DOHH2 (cell line): ENCODE results near the gene PRDM15.

Experiments
- H3F3A ChIP-seq: fragments of 200-600 bp; sonication (generic), shearing (Covaris generic); 2 replicates; pipeline ENCODE4 v1.6.0; 2016; ENCODE audit warnings: antibody characterized with exemption, mild to moderate bottlenecking; ENCODE audit not compliant: control insufficient read depth, insufficient read depth
- H3K27ac ChIP-seq: fragments of 200-600 bp; sonication (generic); 2 replicates; pipeline ENCODE4 v1.5.1; 2014; ENCODE audit warnings: low read depth, mild to moderate bottlenecking, low read length, moderate library complexity
- H3K27me3 ChIP-seq: fragments of 200-600 bp; sonication (generic); 2 replicates; pipeline ENCODE4 v1.6.1; 2014; ENCODE audit warnings: mild to moderate bottlenecking, low read length, mixed read lengths; ENCODE audit not compliant: control insufficient read depth
- H3K36me3 ChIP-seq: fragments of 200-600 bp; sonication (generic); 2 replicates; pipeline ENCODE4 v1.6.1; 2014; ENCODE audit warnings: mild to moderate bottlenecking, low read length, moderate library complexity, mixed read lengths; ENCODE audit not compliant: control insufficient read depth
- H3K4me1 ChIP-seq: fragments of 200-600 bp; sonication (generic); 2 replicates; pipeline ENCODE4 v1.6.1; 2014; ENCODE audit warnings: mild to moderate bottlenecking, low read length, mixed read lengths; ENCODE audit not compliant: control insufficient read depth
- H3K4me2 ChIP-seq: fragments of 200-600 bp; sonication (generic); 2 replicates; pipeline ENCODE4 v1.6.0; 2014; ENCODE audit warnings: mild to moderate bottlenecking, low read length, moderate library complexity
- H3K4me3 ChIP-seq: fragments of 200-600 bp; sonication (generic); 2 replicates; pipeline ENCODE4 v1.5.1; 2014; ENCODE audit warnings: mild to moderate bottlenecking, low read length, mixed read lengths
- H3K79me2 ChIP-seq: fragments of 200-600 bp; sonication (generic); 2 replicates; pipeline ENCODE4 v1.6.1; 2014; ENCODE audit warnings: mild to moderate bottlenecking, low read length, mixed read lengths; ENCODE audit not compliant: control insufficient read depth
- H3K9me2 ChIP-seq: fragments of 200-600 bp; sonication (generic); replicated peaks from 2 replicates; pipeline ENCODE4 v1.6.1; 2014; ENCODE audit warnings: mild to moderate bottlenecking, low read length, mixed read lengths; ENCODE audit not compliant: control insufficient read depth
- H3K9me3 ChIP-seq: fragments of 200-600 bp; sonication (generic); 2 replicates; pipeline ENCODE4 v1.6.1; 2014; ENCODE audit warnings: antibody characterized with exemption, low read length, mixed read lengths; ENCODE audit not compliant: control insufficient read depth, insufficient read depth
- H4K20me1 ChIP-seq: fragments of 200-600 bp; sonication (generic); 2 replicates; pipeline ENCODE4 v1.6.0; 2014; ENCODE audit warnings: low read depth, mild to moderate bottlenecking, antibody characterized with exemption, low read length, moderate library complexity; ENCODE audit not compliant: control insufficient read depth, insufficient read depth
- EZH2phosphoT487 ChIP-seq: fragments of 200-600 bp; sonication (generic); IDR thresholded peaks from 2 replicates; pipeline ENCODE4 v1.6.1; 2017; ENCODE audit warnings: borderline replicate concordance, mild to moderate bottlenecking, antibody characterized with exemption, low read length, moderate library complexity, mixed read lengths
- TF ChIP-seq, protein P1 (sequence below): fragments of 200-600 bp; sonication (generic); IDR thresholded peaks from one replicate; pipeline ENCODE4 v1.5.1; 2014; ENCODE audit warnings: antibody characterized with exemption, mild to moderate bottlenecking, low read depth, low read length; ENCODE audit not compliant: poor library complexity, severe bottlenecking

PRDM15 gene

DNA sequence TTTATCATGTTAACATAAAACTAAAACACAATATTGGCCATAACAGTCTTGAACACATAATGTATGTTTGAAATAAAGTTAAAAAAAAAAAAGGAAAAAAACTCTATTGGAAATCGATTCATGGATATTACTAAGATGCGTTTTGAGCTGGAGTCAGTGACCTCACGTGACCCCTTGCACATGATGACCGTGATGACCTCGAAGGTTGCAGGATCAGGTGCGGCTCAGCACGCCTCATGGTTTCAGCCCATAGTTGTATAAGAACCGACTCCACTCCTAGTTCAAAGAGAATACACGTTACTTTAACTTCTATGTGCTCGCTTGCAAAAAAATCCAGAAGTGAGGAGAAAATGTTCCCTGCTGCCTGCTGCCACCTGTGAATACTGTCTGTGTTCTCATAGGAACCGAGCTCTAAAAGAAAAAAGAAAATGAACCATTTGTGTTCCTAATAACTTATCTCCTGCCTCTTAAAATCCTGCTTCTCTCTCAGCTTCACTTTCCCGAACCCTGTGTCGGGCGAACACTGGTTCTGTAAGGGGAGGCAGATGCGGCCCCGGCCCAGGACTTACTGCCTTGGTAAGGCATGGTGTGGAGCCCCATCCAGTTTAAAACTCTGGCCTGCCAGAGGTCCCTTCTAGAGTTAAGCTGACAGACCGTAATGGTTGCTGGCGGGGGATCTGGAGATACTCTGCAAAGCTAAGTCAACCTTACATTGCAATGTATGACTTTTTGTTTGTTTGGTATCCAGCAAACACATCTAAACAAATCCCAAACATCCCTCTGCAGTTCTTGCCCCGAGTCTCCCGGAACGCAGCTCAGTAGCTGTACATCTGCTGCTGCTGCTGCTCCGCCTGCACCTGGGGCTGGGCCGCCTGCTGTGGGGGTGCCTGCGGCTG is 78.5 kb downstream of the PRDM15 start:
- H3K79me2 ChIP-seq = peaks cover 8% of the 10 kb centered on the region
- H3K4me3 ChIP-seq = no peak overlapping the region
- H3K36me3 ChIP-seq = peaks cover 82% of the 10 kb centered on the region
- H4K20me1 ChIP-seq = peaks cover 4% of the 10 kb centered on the region; the same call in 1 of the 2 replicates
- no peaks in the 10 kb centered on the region; the same call in 1 of the 2 replicates for H3K4me1 ChIP-seq
- no peak overlapping the region for H3K27ac ChIP-seq
- H3K9me3 ChIP-seq = no peaks in the 10 kb centered on the region
- H3K4me2 ChIP-seq = no peak overlapping the region
- H3K9me2 ChIP-seq = no peaks in the 10 kb centered on the region
- H3F3A ChIP-seq = peaks cover 8% of the 10 kb centered on the region; the same call in 1 of the 2 replicates
- no peaks in the 10 kb centered on the region for H3K27me3 ChIP-seq
- TF ChIP-seq, protein P1, sequence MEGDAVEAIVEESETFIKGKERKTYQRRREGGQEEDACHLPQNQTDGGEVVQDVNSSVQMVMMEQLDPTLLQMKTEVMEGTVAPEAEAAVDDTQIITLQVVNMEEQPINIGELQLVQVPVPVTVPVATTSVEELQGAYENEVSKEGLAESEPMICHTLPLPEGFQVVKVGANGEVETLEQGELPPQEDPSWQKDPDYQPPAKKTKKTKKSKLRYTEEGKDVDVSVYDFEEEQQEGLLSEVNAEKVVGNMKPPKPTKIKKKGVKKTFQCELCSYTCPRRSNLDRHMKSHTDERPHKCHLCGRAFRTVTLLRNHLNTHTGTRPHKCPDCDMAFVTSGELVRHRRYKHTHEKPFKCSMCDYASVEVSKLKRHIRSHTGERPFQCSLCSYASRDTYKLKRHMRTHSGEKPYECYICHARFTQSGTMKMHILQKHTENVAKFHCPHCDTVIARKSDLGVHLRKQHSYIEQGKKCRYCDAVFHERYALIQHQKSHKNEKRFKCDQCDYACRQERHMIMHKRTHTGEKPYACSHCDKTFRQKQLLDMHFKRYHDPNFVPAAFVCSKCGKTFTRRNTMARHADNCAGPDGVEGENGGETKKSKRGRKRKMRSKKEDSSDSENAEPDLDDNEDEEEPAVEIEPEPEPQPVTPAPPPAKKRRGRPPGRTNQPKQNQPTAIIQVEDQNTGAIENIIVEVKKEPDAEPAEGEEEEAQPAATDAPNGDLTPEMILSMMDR = no peak
- TF ChIP-seq EZH2phosphoT487 = no peak

DNA sequence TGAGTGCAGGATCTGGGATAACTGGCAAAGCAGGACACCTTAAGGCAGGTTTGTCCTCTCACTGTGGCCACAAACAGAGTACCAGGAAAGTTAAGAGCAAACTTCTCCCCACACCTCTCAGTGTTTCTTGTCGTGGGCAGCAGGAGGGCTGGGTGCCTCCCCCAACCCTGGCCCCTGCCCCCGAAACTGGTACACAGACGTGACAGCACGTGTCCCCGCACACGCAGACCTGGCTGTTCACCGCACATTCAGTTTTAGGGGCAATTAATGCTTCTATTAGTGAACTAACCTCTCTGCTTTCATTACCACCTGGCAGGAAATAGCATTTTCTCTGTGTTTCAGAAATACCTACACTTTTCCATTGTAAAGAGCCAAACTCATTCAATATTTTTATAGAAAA is 79.4 kb downstream of the PRDM15 start:
- H3K9me3 ChIP-seq = no peaks in the 10 kb centered on the region
- no peaks in the 10 kb centered on the region; the same call in 1 of the 2 replicates for H4K20me1 ChIP-seq
- no peak overlapping the region for H3K4me3 ChIP-seq
- H3K79me2 ChIP-seq = no peaks in the 10 kb centered on the region
- H3K27ac ChIP-seq = no peak overlapping the region
- peaks cover 8% of the 10 kb centered on the region; the same call in 1 of the 2 replicates for H3F3A ChIP-seq
- peaks cover 73% of the 10 kb centered on the region for H3K36me3 ChIP-seq
- no peaks in the 10 kb centered on the region for H3K9me2 ChIP-seq
- TF ChIP-seq, protein P1 = no peak
- TF ChIP-seq EZH2phosphoT487 = no peak
- H3K4me2 ChIP-seq = no peak overlapping the region
- no peaks in the 10 kb centered on the region for H3K27me3 ChIP-seq
- H3K4me1 ChIP-seq = no peaks in the 10 kb centered on the region; the same call in 1 of the 2 replicates

DNA sequence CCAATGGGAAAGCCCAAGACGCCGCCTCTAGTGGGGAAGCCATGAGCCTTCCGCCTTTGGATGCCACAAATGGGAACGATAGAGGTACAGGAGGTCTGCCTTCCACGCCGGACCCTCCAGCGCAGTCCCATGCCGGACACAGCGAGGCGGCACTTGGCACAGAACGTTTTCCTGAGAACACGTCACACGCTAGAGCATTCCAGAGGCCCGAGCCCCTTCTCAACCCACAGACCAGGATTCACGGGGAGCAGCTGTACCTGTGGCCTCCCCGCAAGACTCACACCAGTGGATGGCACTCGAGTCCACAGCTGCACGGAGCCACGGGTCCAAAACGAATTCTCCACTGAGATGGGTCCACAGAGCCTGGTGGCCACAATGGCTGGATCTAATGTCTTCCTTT is 80.8 kb downstream of the PRDM15 start:
- H3K36me3 ChIP-seq = peaks cover 59% of the 10 kb centered on the region
- H3K4me2 ChIP-seq = no peak overlapping the region
- H3K79me2 ChIP-seq = no peaks in the 10 kb centered on the region
- no peaks in the 10 kb centered on the region; the same call in 1 of the 2 replicates for H4K20me1 ChIP-seq
- H3F3A ChIP-seq = peaks cover 11% of the 10 kb centered on the region; the same call in 1 of the 2 replicates
- no peaks in the 10 kb centered on the region for H3K9me2 ChIP-seq
- no peaks in the 10 kb centered on the region; the same call in 1 of the 2 replicates for H3K4me1 ChIP-seq
- no peaks in the 10 kb centered on the region for H3K9me3 ChIP-seq
- H3K27me3 ChIP-seq = no peaks in the 10 kb centered on the region
- no peak overlapping the region for H3K27ac ChIP-seq
- no peak for TF ChIP-seq EZH2phosphoT487
- TF ChIP-seq, protein P1 = no peak
- H3K4me3 ChIP-seq = no peak overlapping the region
